DMS79 (cell line): ENCODE measurements around the gene SLC25A47.

Experiments
- DNase-seq: peaks from one replicate; lab custom pipeline; 2025; lab: John Stamatoyannopoulos, UW

SLC25A47 gene

GRCh38 chr14:100348784-100349685, 25.9 kb downstream of the SLC25A47 start:
- DNase-seq: no peak

GRCh38 chr14:100350276-100350926, 27.3 kb downstream of the SLC25A47 start:
- no peak for DNase-seq

GRCh38 chr14:100350986-100351385, 27.8 kb downstream of the SLC25A47 start:
- no peak for DNase-seq

GRCh38 chr14:100358396-100358795, 35.3 kb downstream of the SLC25A47 start:
- no peak for DNase-seq

- DNase-seq: no peak
These were observed 36.0 kb downstream of the SLC25A47 start for GRCh38 chr14:100359111-100359510.

- no peak for DNase-seq
These were observed 36.7 kb downstream of the SLC25A47 start for GRCh38 chr14:100359881-100360280.

GRCh38 chr14:100361626-100362025, 38.5 kb downstream of the SLC25A47 start:
- no peak for DNase-seq

- DNase-seq: no peak
These were observed 39.3 kb downstream of the SLC25A47 start for GRCh38 chr14:100362311-100362927.

- no peak for DNase-seq
These were observed 39.9 kb downstream of the SLC25A47 start for GRCh38 chr14:100363053-100363452.

- DNase-seq: no peak
These were observed 41.3 kb downstream of the SLC25A47 start for GRCh38 chr14:100364403-100364802.

- DNase-seq: no peak
These were observed 42.6 kb downstream of the SLC25A47 start for GRCh38 chr14:100365741-100366140.

- no peak for DNase-seq
These were observed 45.9 kb downstream of the SLC25A47 start for GRCh38 chr14:100369019-100369418.

GRCh38 chr14:100370003-100370402, 46.9 kb downstream of the SLC25A47 start:
- DNase-seq: no peak

GRCh38 chr14:100371773-100372172, 48.6 kb downstream of the SLC25A47 start:
- DNase-seq: no peak

- no peak for DNase-seq
These were observed 49.4 kb downstream of the SLC25A47 start for GRCh38 chr14:100372357-100373048.

- no peak for DNase-seq
These were observed 51.1 kb downstream of the SLC25A47 start for GRCh38 chr14:100374270-100374669.

GRCh38 chr14:100374876-100375265, 51.7 kb downstream of the SLC25A47 start:
- DNase-seq: no peak

GRCh38 chr14:100375266-100375962, 52.3 kb downstream of the SLC25A47 start:
- DNase-seq: peak; percentile 73

- DNase-seq: peak; percentile 94
These were observed 53.0 kb downstream of the SLC25A47 start, which contains the start of gene WDR25 for GRCh38 chr14:100375963-100376735. WDR25 (plus strand) TSS chr14:100376485.

- DNase-seq: no peak
These were observed 53.6 kb downstream of the SLC25A47 start for GRCh38 chr14:100376751-100377171.
